Activated CD8-positive, alpha-beta memory T cell treated with anti-CD3 and anti-CD28 coated beads, Interleukin-2, amount 10 ng/mL, durations not matched to agents 7 days and 5 days (primary cell): ENCODE measurements around the gene TTC3. TPM values are rescaled to one million over a fixed set of nuclear protein-coding genes. Genes with fewer than 3 reads are reported as not detected.
"Not testable (repeated sequence)": the region's sequence is repeated elsewhere in the genome, so short reads cannot be mapped to it uniquely, and the experiment has no call there.

Experiments
- ATAC-seq: fragments of 150-1000 bp; cut with Tn5 transposase; one replicate; pipeline ENCODE4 v1.10.0; 2021; ENCODE audit warnings: moderate library complexity
- CTCF ChIA-PET: fragments of 350-600 bp; sonication (Branson Sonifier 250); formaldehyde crosslinking; loops from one replicate; lab custom pipeline; 2021; ENCODE audit warnings: antibody characterized with exemption; lab: Charles Lee
- DNase-seq: peaks from one replicate; pipeline ENCODE4 v3.0.0-alpha.2; 2020
- H3K27ac Mint-ChIP-seq: one replicate; pipeline ENCODE4 v1.8.0; 2021; ENCODE audit warnings: mild to moderate bottlenecking, mixed read lengths
- H3K27me3 Mint-ChIP-seq: one replicate; pipeline ENCODE4 v1.8.0; 2021; ENCODE audit warnings: mixed read lengths
- H3K36me3 Mint-ChIP-seq: one replicate; pipeline ENCODE4 v1.8.0; 2021; ENCODE audit warnings: mild to moderate bottlenecking, mixed read lengths
- H3K4me1 Mint-ChIP-seq: one replicate; pipeline ENCODE4 v1.8.0; 2021; ENCODE audit warnings: mixed read lengths
- H3K4me3 Mint-ChIP-seq: one replicate; pipeline ENCODE4 v1.8.0; 2021; ENCODE audit warnings: mild to moderate bottlenecking, moderate library complexity, mixed read lengths
- H3K9me3 Mint-ChIP-seq: one replicate; pipeline ENCODE4 v1.8.0; 2022; ENCODE audit warnings: low read depth, mixed read lengths
- total RNA-seq, 2 experiments: library from RNA; stranded (reverse); gene quantifications; one replicate each; pipeline ENCODE4 v1.2.3, GENCODE V29; 2021

The TTC3 gene
- total RNA-seq, 2 experiments from 2014 or later, result 44.0 to 55.0 TPM

DNA sequence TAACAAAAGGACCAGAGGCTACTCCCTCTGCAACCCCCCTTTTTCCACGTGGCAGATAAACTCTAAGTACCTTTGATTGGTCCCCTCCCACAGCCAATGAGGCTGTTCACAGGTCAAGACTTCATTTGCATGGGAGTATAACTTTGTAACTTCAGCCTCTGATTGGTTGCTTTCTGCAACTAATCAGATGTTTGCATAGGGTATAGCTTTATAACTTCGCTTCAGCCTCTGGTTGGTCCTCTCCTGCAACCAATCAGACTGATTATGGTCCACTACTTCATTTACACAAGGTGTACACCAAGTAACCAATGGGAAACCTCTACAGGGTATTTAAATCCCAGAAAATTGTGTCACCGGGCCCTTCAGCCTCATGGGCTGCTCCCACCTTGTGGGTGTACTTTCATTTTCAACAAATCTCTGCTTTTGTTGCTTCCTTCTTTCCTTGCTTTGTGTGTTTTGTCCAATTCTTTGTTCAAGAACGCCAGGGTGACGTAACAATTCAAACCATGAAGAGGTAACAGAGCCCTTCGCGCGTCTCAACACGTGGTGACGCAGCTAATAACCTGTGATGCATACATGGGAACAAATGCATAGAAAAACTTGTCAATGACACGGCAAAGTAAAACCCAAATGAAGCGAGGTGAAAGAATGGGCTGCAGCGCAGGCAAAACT lies 146.8 kb downstream of the TTC3 start:
- peak; percentile 53 for DNase-seq
- Mint-ChIP-seq H3K27ac (peak overlapping the region; percentile 94), H3K4me3 (peak overlapping the region; percentile 82), H3K27me3 (no peaks in the 10 kb centered on the region), H3K36me3 (peaks cover 32% of the 10 kb centered on the region), H3K4me1 (peaks cover 47% of the 10 kb centered on the region), H3K9me3 (no peaks in the 10 kb centered on the region)
- CTCF ChIA-PET, result interaction anchor here (0.7 to 2.3 kb wide), 7 partner anchors 12 to 199 kb away, joined by 3 to 8 read pairs (median 4); partner anchors contain the start of gene DYRK1A
- no peak for ATAC-seq

DNA sequence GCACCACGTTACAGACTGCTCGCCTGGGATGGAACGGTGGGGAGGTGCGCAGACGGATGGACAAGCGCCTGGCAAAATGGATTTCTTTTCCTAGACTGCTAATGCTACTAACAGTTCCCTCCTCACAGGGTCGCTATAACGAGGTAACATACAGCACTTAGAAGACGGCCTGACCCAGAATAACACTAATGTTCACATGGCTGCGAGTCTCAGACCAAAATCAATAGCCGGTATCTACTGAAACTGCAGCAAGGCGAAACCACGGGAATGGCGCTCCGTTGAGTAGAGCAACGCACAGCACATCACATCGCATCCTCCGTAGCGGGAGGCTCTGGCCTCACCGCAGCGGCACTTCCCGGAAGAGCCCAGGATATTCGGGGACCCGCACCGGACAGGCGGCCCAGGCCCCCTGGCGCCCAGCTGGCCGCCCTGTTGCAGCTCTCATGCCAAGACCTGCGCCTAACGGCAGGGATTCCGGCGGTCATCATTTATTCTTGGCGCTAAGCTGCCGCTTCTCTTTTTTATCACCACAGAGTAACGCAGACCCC lies 147.5 kb downstream of the TTC3 start:
- ATAC-seq (peak; percentile 47), DNase-seq (peak; percentile 67)
- Mint-ChIP-seq H3K4me1 (peaks cover 53% of the 10 kb centered on the region), H3K9me3 (no peaks in the 10 kb centered on the region), H3K27ac (peak overlapping the region; percentile 94), H3K36me3 (peaks cover 37% of the 10 kb centered on the region), H3K4me3 (peak overlapping the region; percentile 82), H3K27me3 (no peaks in the 10 kb centered on the region)
- CTCF ChIA-PET, result interaction anchor here (0.7 to 2.3 kb wide), 9 partner anchors 13 to 199 kb away, joined by 3 to 8 read pairs (median 3); partner anchors contain the start of gene DYRK1A

DNA sequence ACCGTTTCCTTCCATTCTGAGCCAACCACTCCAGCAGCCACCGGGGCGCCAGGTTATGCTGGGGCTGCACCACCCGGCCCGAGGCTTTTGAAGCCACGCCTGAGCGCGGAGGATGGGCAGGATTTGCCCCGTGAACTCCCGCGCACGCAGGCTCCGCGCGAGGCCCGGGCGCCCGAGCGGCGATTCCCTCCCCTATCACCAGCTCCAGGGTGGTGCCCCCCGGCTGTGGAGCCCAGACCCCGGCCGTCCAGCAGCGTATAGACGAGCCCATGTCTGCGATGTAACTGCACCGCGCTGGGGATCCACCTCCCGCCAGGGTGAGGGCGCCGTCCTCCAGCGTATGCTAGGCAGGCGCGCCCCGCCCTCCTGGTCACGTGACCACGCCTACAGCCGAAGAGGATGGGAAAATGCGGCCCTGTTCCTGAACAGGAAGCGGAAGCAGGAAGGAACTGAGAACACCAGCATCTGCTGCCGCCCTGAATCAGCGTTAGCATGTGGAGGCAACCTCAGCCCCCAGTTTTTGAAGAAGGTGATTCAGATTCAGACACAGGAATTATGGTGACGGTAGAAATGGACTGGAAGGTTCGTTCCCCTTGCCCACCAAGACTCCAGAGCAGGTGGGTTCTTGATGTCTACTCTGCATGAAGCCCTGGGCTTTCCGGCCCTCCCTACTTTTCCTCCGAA lies 148.1 kb downstream of the TTC3 start:
- H3K36me3 Mint-ChIP-seq, result peaks cover 43% of the 10 kb centered on the region

DNA sequence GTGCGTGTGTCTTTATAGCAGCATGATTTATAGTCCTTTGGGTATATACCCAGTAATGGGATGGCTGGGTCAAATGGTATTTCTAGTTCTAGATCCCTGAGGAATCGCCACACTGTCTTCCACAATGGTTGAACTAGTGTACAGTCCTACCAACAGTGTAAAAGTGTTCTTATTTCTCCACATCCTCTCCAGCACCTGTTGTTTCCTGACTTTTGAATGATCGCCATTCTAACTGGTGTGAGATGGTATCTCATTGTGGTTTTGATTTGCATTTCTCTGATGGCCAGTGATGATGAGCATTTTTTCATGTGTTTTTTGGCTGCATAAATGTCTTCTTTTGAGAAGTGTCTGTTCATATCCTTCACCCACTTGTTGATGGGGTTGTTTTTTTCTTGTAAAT lies 149.2 kb downstream of the TTC3 start:
- ATAC-seq, CTCF ChIA-PET, H3K27me3 Mint-ChIP-seq, DNase-seq, H3K27ac Mint-ChIP-seq, H3K9me3 Mint-ChIP-seq: not testable (repeated sequence)
- Mint-ChIP-seq H3K4me3 (peak overlapping the region; percentile 68), H3K4me1 (peaks cover 70% of the 10 kb centered on the region), H3K36me3 (peaks cover 54% of the 10 kb centered on the region)

More for the DNA sequence above, 148.1 kb downstream of the TTC3 start:
- Mint-ChIP-seq H3K4me1 (peaks cover 60% of the 10 kb centered on the region), H3K27me3 (no peaks in the 10 kb centered on the region), H3K9me3 (no peaks in the 10 kb centered on the region), H3K27ac (peak overlapping the region; percentile 94), H3K4me3 (peak overlapping the region; percentile 82)
- DNase-seq, result peak; percentile 97
- CTCF ChIA-PET, result interaction anchor here (0.7 to 2.3 kb wide), 8 partner anchors 13 to 198 kb away, joined by 3 to 8 read pairs (median 3); no protein-coding TSS in a partner anchor
- ATAC-seq, result peak; percentile 83

DNA sequence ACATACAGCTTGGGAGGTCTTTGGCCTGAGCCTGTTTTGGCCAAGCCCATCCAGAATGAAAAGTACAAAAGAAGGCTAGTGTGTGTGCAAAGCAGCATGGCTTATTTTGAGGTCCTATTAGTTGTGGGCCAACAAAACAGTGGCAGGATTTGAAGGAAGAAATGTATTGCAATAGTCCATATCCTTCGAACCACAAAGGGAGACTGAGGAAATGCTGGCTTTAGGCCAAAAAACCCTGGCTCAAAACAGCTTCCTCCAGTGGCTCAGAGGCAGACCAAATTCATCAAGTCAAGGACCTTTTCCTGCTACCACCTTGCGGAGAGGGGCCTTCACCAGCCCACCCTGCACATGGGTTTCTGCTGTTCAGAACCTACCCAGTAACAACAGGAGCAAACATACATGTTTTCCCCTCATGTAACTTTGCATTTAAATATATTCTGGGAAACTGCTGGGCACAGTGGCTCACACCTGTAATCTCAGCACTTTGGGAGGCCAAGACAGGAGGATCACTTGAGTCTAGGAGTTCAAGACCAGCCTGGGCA lies 150.8 kb downstream of the TTC3 start:
- H3K4me3 Mint-ChIP-seq, result peak overlapping the region; percentile 55
- CTCF ChIA-PET, result interaction anchor here (0.9 to 1.3 kb wide), 2 partner anchors 247 to 340 kb away, joined by 3 read pairs; no protein-coding TSS in a partner anchor

DNA sequence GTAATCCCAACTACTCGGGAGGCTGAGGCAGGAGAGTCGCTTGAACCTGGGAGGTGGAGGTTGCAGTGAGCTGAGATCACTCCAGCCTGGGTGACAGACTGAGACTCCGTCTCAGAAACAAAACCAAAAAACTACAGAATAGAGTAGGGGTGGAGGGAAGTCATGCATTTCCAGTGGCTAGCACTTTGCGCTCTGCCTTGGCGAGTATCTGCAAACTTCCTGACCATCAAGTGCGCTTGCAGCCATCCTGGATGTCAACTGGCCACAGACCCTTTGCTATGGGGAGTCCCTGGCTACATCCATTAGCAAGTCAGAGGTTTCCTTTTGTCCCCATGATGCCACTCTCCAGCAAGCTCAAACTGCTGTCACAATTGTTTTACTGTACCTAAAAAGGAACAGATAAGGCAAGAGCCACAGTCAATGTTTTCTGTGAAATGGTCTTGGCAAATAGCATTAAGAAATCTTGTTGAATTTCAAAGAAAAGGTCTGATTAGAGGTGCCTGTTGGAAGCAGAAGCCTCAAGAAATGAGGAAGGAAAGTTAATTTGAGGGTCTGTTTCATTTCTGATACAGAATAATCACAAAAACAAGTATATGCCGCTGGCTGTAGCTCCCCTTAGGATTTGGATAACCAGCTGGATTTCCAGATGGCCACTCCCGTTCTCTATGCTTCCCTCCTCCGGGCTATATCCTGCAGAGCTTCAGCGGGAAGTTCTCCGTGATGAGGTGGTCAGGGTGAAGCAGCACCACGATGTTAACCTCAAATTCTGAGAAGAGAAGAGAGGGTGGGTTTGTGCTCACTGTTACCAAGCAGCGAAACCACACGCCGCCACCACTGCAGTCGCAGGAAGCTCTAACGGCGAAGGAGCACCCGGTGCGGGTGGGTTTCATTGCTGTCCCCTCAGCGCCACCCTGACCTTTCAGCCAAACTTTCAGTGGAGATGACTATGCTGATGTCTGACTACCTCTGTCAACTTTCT lies 152.1 kb downstream of the TTC3 start:
- Mint-ChIP-seq H3K27ac (peak overlapping the region; percentile 95), H3K9me3 (no peaks in the 10 kb centered on the region), H3K4me3 (peak overlapping the region; percentile 64), H3K27me3 (no peaks in the 10 kb centered on the region), H3K4me1 (peaks cover 64% of the 10 kb centered on the region), H3K36me3 (peaks cover 66% of the 10 kb centered on the region)
- CTCF ChIA-PET, result interaction anchor here (0.9 to 1.6 kb wide), 7 partner anchors 19 to 339 kb away, joined by 3 to 4 read pairs (median 3); partner anchors contain the start of gene VPS26C
- peak; percentile 91 for DNase-seq
- peak; percentile 40 for ATAC-seq

More for the DNA sequence above, 150.8 kb downstream of the TTC3 start:
- DNase-seq (no peak), ATAC-seq (no peak)
- H3K27me3 Mint-ChIP-seq, result no peaks in the 10 kb centered on the region
- H3K4me1 Mint-ChIP-seq, result peaks cover 72% of the 10 kb centered on the region
- no peaks in the 10 kb centered on the region for H3K9me3 Mint-ChIP-seq
- peak overlapping the region; percentile 95 for H3K27ac Mint-ChIP-seq
- peaks cover 64% of the 10 kb centered on the region for H3K36me3 Mint-ChIP-seq

DNA sequence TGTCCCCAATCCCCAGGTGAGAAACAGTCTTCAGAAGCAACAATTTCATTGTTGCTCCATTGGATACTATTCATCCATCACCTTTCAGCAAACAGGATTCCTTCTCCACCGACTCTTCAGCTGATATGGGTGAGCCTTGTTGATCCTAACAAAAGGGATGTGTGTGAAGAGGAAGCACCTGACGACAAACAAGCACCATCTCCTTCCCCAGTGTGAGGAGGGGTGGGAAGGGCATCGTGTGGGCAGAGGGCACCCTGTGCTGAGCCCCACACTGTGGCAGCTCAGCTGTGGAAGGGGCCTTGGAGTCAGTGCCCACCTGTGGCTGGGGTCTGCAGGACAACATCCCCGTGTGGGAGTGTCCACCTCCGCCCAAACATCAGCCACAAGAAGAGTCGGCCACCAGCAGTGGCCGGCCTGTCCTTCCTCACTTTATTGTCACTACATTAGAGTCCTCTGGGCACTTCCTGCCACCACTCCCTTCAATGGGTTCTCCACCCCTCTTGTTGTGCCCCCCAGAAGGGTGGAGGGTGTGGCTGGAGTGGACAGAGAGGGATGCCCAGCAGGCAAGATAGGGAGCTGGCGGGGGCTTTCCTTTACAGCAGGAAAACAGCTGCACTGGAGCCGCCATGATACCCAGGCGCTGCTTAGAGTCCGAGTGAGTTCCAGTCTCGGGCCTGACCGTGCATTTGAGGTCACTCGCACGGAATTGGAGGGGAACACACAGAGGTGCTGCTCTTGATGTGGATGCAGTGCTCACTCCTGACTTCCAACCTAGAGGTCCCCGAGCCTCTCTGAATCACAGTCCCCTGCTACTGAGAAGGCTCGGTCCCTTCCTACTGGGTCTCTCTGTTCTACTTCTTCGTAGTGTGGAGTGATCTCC lies 153.2 kb downstream of the TTC3 start:
- no peaks in the 10 kb centered on the region for H3K9me3 Mint-ChIP-seq
- CTCF ChIA-PET, result interaction anchor here (1.2 to 1.6 kb wide), 3 partner anchors 17 to 338 kb away, joined by 3 to 4 read pairs (median 3); partner anchors contain the start of gene VPS26C
- H3K4me1 Mint-ChIP-seq, result peaks cover 57% of the 10 kb centered on the region
- H3K27ac Mint-ChIP-seq, result peak overlapping the region; percentile 95
- peaks cover 70% of the 10 kb centered on the region for H3K36me3 Mint-ChIP-seq
- ATAC-seq (no peak), DNase-seq (no peak)
- H3K27me3 Mint-ChIP-seq, result no peaks in the 10 kb centered on the region
- H3K4me3 Mint-ChIP-seq, result peak overlapping the region; percentile 64

DNA sequence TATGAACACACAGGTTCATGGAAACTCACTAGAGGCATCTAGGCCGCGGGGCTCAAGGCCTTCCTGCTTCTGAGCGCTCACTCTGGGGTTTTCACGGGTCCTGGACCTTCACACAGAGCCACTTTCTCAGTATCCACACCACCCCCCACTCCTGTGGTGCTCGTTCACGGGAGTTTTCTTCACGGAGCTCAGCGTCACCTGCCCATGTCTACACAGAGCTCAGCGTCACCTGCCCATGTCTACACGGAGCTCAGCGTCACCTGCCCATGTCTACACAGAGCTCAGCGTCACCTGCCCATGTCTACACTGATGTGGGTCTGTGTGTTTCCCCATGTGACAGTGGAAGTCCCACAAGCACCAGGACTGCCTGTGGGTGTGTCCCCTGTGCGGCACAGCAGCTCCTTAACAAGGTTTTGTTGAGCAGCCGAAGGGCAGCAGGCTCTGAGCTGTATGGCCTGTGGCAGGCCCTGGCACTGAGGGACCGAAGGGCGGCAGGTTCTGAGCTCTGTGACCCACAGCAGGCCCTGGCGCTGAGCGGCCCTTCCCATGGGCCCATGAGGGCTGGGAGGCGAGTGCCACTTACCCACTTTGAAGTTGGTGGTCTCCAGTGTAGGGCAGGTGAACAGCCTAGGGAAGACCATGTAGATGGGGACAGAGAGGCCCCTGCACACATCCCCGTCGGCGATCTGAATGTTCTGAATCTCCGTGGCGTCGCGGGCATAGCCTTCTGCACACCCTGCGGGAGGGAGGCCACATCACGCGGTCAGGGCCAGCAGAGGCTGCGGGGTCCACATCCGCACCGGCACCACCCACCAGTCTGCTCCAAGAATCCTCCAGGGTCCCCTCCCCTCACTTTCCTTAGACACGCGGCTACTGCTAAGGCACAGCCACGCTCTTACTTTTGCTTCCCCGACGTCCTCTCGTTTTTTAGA lies 154.3 kb downstream of the TTC3 start:
- ATAC-seq, result no peak
- Mint-ChIP-seq H3K4me1 (peaks cover 53% of the 10 kb centered on the region), H3K9me3 (no peaks in the 10 kb centered on the region), H3K4me3 (no peak overlapping the region), H3K27me3 (no peaks in the 10 kb centered on the region), H3K36me3 (peaks cover 77% of the 10 kb centered on the region), H3K27ac (peak overlapping the region; percentile 95)
- DNase-seq, result no peak
- CTCF ChIA-PET, result interaction anchor here (1.4 kb wide), 1 partner anchor 144 kb away, joined by 3 read pairs; no protein-coding TSS in a partner anchor

DNA sequence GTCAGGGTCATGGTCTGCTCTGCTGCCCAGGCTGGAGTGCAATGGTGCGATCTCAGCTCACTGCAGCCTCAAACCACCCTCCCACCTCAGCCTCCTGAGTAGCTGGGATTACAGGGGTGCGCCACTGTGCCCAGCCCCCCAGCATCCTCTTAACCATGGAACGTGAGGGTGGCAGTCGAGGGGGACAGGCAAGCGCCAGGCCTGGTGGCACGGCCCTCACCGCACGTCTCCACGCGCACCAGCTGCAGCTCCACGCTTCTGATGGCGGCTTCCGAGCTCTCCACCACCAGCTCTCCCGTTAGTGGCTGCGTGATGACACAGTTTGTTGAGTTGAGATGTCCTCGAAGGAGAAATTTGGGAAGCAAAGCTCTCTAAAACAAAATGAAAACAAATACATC lies 154.9 kb downstream of the TTC3 start:
- H3K9me3 Mint-ChIP-seq, result no peaks in the 10 kb centered on the region
- CTCF ChIA-PET, result interaction anchor here (1.4 kb wide), 1 partner anchor 144 kb away, joined by 3 read pairs; no protein-coding TSS in a partner anchor
- H3K4me1 Mint-ChIP-seq, result peaks cover 49% of the 10 kb centered on the region
- H3K27ac Mint-ChIP-seq, result no peak overlapping the region
- peaks cover 78% of the 10 kb centered on the region for H3K36me3 Mint-ChIP-seq
- no peaks in the 10 kb centered on the region for H3K27me3 Mint-ChIP-seq
- no peak for ATAC-seq
- DNase-seq, result no peak
- no peak overlapping the region for H3K4me3 Mint-ChIP-seq

DNA sequence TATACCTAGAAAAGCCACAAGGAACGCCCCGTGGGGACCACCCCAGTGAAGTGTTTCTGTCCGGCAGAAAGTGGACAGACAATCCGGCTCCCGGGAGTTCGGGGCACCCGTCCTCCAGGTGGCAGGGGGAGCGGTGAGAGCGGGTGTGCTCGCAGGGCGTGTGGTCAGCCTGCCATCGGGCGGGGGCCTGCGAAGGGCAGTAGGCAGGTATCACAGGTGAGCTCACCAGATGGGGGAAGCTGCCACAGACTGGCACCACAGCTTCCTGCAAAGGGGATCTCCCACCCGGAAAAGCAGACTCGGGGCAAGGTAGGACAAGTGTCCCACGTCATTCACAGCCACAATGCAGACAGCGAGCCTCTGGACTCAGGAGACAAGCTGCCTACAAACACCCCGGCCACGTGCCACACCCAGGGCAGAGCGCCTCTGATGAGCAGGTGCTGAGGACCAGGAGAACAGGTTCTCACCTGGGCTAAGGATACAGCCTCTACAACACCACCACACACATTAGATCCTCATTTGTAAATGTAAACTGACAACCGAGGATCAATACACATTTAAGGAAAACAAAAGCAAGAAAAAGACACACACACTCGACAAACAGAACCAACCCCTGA lies 157.7 kb downstream of the TTC3 start:
- Mint-ChIP-seq H3K9me3 (no peaks in the 10 kb centered on the region), H3K4me1 (peaks cover 24% of the 10 kb centered on the region), H3K27ac (no peak overlapping the region), H3K36me3 (peaks cover 62% of the 10 kb centered on the region), H3K4me3 (no peak overlapping the region), H3K27me3 (no peaks in the 10 kb centered on the region)
- DNase-seq (no peak), ATAC-seq (no peak)
- CTCF ChIA-PET, result interaction anchor here (0.9 to 1.3 kb wide), 2 partner anchors 8 to 13 kb away, joined by 3 to 5 read pairs; no protein-coding TSS in a partner anchor
